Ascending aorta (tissue), 2 donors: ENCODE measurements around the gene SNRPA1. TPM values are rescaled to one million over a fixed set of nuclear protein-coding genes. Genes with fewer than 3 reads are reported as not detected.

Experiments used
- DNase-seq, 2 donors: peaks; one replicate each; pipeline ENCODE4 v3.0.0-alpha.2; 2019; ENCODE audit warnings: low spot score in 2 of 2
- H3K27ac ChIP-seq, 2 donors: fragments of 200-600 bp; sonication (generic); one replicate each; pipeline ENCODE4 v1.5.1; 2016 to 2017; ENCODE audit warnings: mild to moderate bottlenecking in 1 of 2
- H3K27me3 ChIP-seq: fragments of 200-600 bp; sonication (generic); one replicate; pipeline ENCODE4 v1.5.1; 2017
- H3K36me3 ChIP-seq, 2 donors: fragments of 200-600 bp; sonication (generic); one replicate each; pipeline ENCODE4 v1.5.1; 2016
- H3K4me1 ChIP-seq, 2 donors: fragments of 200-600 bp; sonication (generic); one replicate each; pipeline ENCODE4 v1.5.1; 2016 to 2017; ENCODE audit warnings: mild to moderate bottlenecking in 1 of 2
- H3K4me3 ChIP-seq, 2 donors: fragments of 200-600 bp; sonication (generic); one replicate each; pipeline ENCODE4 v1.5.1; 2016 to 2017; ENCODE audit warnings: mild to moderate bottlenecking in 1 of 2
- H3K9me3 ChIP-seq, 2 donors: fragments of 200-600 bp; sonication (generic); one replicate each; pipeline ENCODE4 v1.5.1; 2016
- CTCF ChIP-seq, 3 experiments: fragments of 200-600 bp in 2 of 3; fragments of 450-650 bp in 1 of 3; sonication (generic) in 2 of 3; IDR thresholded peaks; one replicate each; pipeline ENCODE4 v1.5.1; 2016 to 2019; ENCODE audit warnings: antibody characterized with exemption in 3 of 3, mild to moderate bottlenecking in 1 of 3, moderate library complexity in 1 of 3
- intact Hi-C: fragments of 100-400 bp; cut with DNase I; formaldehyde crosslinking; loops from one replicate; pipeline ENCODE4 v1.15.1; 2023
- total RNA-seq: library from RNA; depleted of rRNA; stranded (reverse); fragments of >200 nt; gene quantifications from one replicate; pipeline ENCODE4 v1.1.0, GENCODE V29; 2016

SNRPA1 gene
- total RNA-seq, 1 donor from 2014 or later, result 17.8 TPM

- Histone ChIP-seq H3K4me1 (no peaks in the 10 kb centered on the region), H3K36me3 (no peaks in the 10 kb centered on the region), H3K27me3 (no peaks in the 10 kb centered on the region), H3K27ac (no peak overlapping the region), H3K4me3 (no peak overlapping the region), H3K9me3 (no peaks in the 10 kb centered on the region)
- intact Hi-C loops, result no loop called here
- peak in 1 of 2 donors; percentile 39 for DNase-seq
- no peak for TF ChIP-seq CTCF (IDR thresholded peaks at IDR 0.05)
Observed at GRCh38 chr15:101326462-101327146, 31.6 kb upstream of the SNRPA1 start.

GRCh38 chr15:101326026-101326315, 30.9 kb upstream of the SNRPA1 start:
- H3K9me3 ChIP-seq, result no peaks in the 10 kb centered on the region
- no peak for TF ChIP-seq CTCF (IDR thresholded peaks at IDR 0.05)
- no peaks in the 10 kb centered on the region for H3K27me3 ChIP-seq
- DNase-seq, result no peak
- H3K4me3 ChIP-seq, result no peak overlapping the region
- no peaks in the 10 kb centered on the region for H3K36me3 ChIP-seq
- intact Hi-C loops, result no loop called here
- no peaks in the 10 kb centered on the region for H3K4me1 ChIP-seq
- H3K27ac ChIP-seq, result no peak overlapping the region

- H3K4me3 ChIP-seq, result no peak overlapping the region
- intact Hi-C loops, result no loop called here
- no peak for DNase-seq
- H3K9me3 ChIP-seq, result no peaks in the 10 kb centered on the region
- TF ChIP-seq CTCF (IDR thresholded peaks at IDR 0.05), result no peak
- H3K36me3 ChIP-seq, result no peaks in the 10 kb centered on the region
- no peaks in the 10 kb centered on the region for H3K27me3 ChIP-seq
- no peaks in the 10 kb centered on the region for H3K4me1 ChIP-seq
- no peak overlapping the region for H3K27ac ChIP-seq
Observed at GRCh38 chr15:101325263-101326025, 30.4 kb upstream of the SNRPA1 start.

- intact Hi-C loops, result no loop called here
- H3K27ac ChIP-seq, result no peak overlapping the region
- no peaks in the 10 kb centered on the region for H3K9me3 ChIP-seq
- TF ChIP-seq CTCF (IDR thresholded peaks at IDR 0.05), result no peak
- no peak for DNase-seq
- H3K4me1 ChIP-seq, result no peaks in the 10 kb centered on the region
- H3K27me3 ChIP-seq, result no peaks in the 10 kb centered on the region
- H3K4me3 ChIP-seq, result no peak overlapping the region
- no peaks in the 10 kb centered on the region for H3K36me3 ChIP-seq
Observed at GRCh38 chr15:101324524-101325177, 29.6 kb upstream of the SNRPA1 start.

- Histone ChIP-seq H3K27me3 (no peaks in the 10 kb centered on the region), H3K4me1 (no peaks in the 10 kb centered on the region), H3K4me3 (no peak overlapping the region), H3K36me3 (no peaks in the 10 kb centered on the region), H3K9me3 (no peaks in the 10 kb centered on the region), H3K27ac (no peak overlapping the region)
- no peak for DNase-seq
- TF ChIP-seq CTCF (IDR thresholded peaks at IDR 0.05), result no peak
- intact Hi-C loops, result no loop called here
Observed at GRCh38 chr15:101323793-101324523, 28.9 kb upstream of the SNRPA1 start.
